BLaER1 (cell line): ENCODE results near the gene VSTM4.

Experiments used
- H3K27ac ChIP-seq: shearing (Covaris generic); formaldehyde crosslinking; 2 replicates; pipeline ENCODE4 v1.8.1; 2022
- H3K27me3 ChIP-seq: shearing (Covaris generic); formaldehyde crosslinking; 2 replicates; pipeline ENCODE4 v1.8.1; 2022
- H3K36me3 ChIP-seq: shearing (Covaris generic); formaldehyde crosslinking; 2 replicates; pipeline ENCODE4 v1.8.1; 2022
- H3K4me1 ChIP-seq: shearing (Covaris generic); formaldehyde crosslinking; 2 replicates; pipeline ENCODE4 v1.8.1; 2022
- H3K4me2 ChIP-seq: shearing (Covaris generic); formaldehyde crosslinking; 2 replicates; pipeline ENCODE4 v1.8.1; 2022
- H3K4me3 ChIP-seq: shearing (Covaris generic); formaldehyde crosslinking; 2 replicates; pipeline ENCODE4 v1.8.1; 2022
- H3K9ac ChIP-seq: shearing (Covaris generic); formaldehyde crosslinking; 2 replicates; pipeline ENCODE4 v1.8.1; 2022
- H3K9me3 ChIP-seq: shearing (Covaris generic); formaldehyde crosslinking; 2 replicates; pipeline ENCODE4 v1.8.1; 2022
- H4K20me1 ChIP-seq: shearing (Covaris generic); formaldehyde crosslinking; 2 replicates; pipeline ENCODE4 v1.8.1; 2022
- Cebpa-rat ChIP-seq: shearing (Covaris generic); IDR thresholded peaks from 2 replicates; pipeline ENCODE4 v1.8.1; 2022

Gene VSTM4

GRCh38 chr10:49115015-49115795, at the start of gene VSTM4:
TSS of gene VSTM4 (minus strand) at chr10:49115522. CDS start at chr10:49115485, 37 bp downstream.
- Histone ChIP-seq H3K4me1 (peaks cover 12% of the 10 kb centered on the region), H3K27me3 (peaks cover 38% of the 10 kb centered on the region), H3K9me3 (no peaks in the 10 kb centered on the region), H3K4me3 (no peak within 1 kb of the TSS), H3K36me3 (no peaks in the 10 kb centered on the region), H3K9ac (no peak within 1 kb of the TSS), H3K27ac (no peak within 1 kb of the TSS), H3K4me2 (peak within 1 kb of the TSS; percentile 42), H4K20me1 (no peaks in the 10 kb centered on the region)
- TF ChIP-seq Cebpa-rat: no peak

- Histone ChIP-seq H3K36me3 (no peaks in the 10 kb centered on the region), H3K27ac (no peak overlapping the region), H3K9me3 (no peaks in the 10 kb centered on the region), H3K27me3 (no peaks in the 10 kb centered on the region), H3K4me1 (no peaks in the 10 kb centered on the region), H3K4me3 (no peak overlapping the region), H3K9ac (no peak overlapping the region), H4K20me1 (no peaks in the 10 kb centered on the region), H3K4me2 (no peak overlapping the region)
- TF ChIP-seq Cebpa-rat: no peak
Measured at GRCh38 chr10:49164559-49165188, 49.4 kb upstream of the VSTM4 start.

GRCh38 chr10:49163741-49164140, 48.4 kb upstream of the VSTM4 start:
- Histone ChIP-seq H3K36me3 (no peaks in the 10 kb centered on the region), H3K4me3 (no peak overlapping the region), H3K27ac (no peak overlapping the region), H3K4me2 (no peak overlapping the region), H3K9me3 (no peaks in the 10 kb centered on the region), H3K27me3 (no peaks in the 10 kb centered on the region), H3K9ac (no peak overlapping the region), H4K20me1 (no peaks in the 10 kb centered on the region), H3K4me1 (no peaks in the 10 kb centered on the region)
- TF ChIP-seq Cebpa-rat: no peak

GRCh38 chr10:49162761-49163310, 47.5 kb upstream of the VSTM4 start:
- Histone ChIP-seq H4K20me1 (no peaks in the 10 kb centered on the region), H3K27me3 (no peaks in the 10 kb centered on the region), H3K9me3 (no peaks in the 10 kb centered on the region), H3K4me2 (no peak overlapping the region), H3K9ac (no peak overlapping the region), H3K27ac (no peak overlapping the region), H3K36me3 (no peaks in the 10 kb centered on the region), H3K4me1 (no peaks in the 10 kb centered on the region), H3K4me3 (no peak overlapping the region)
- TF ChIP-seq Cebpa-rat: no peak

- Histone ChIP-seq H3K9ac (no peak overlapping the region), H4K20me1 (no peaks in the 10 kb centered on the region), H3K9me3 (no peaks in the 10 kb centered on the region), H3K27me3 (no peaks in the 10 kb centered on the region), H3K4me1 (no peaks in the 10 kb centered on the region), H3K27ac (no peak overlapping the region), H3K4me3 (no peak overlapping the region), H3K4me2 (no peak overlapping the region), H3K36me3 (no peaks in the 10 kb centered on the region)
- no peak for TF ChIP-seq Cebpa-rat
Measured at GRCh38 chr10:49162063-49162462, 46.7 kb upstream of the VSTM4 start.

GRCh38 chr10:49161411-49161997, 46.2 kb upstream of the VSTM4 start:
- H3K4me1 ChIP-seq: no peaks in the 10 kb centered on the region
- H3K36me3 ChIP-seq: no peaks in the 10 kb centered on the region
- H3K27ac ChIP-seq: no peak overlapping the region
- H4K20me1 ChIP-seq: no peaks in the 10 kb centered on the region
- H3K27me3 ChIP-seq: no peaks in the 10 kb centered on the region
- H3K4me2 ChIP-seq: no peak overlapping the region
- TF ChIP-seq Cebpa-rat: no peak
- no peak overlapping the region for H3K4me3 ChIP-seq
- no peak overlapping the region for H3K9ac ChIP-seq
- no peaks in the 10 kb centered on the region for H3K9me3 ChIP-seq

GRCh38 chr10:49160814-49161213, 45.5 kb upstream of the VSTM4 start:
- H3K9ac ChIP-seq: no peak overlapping the region
- no peaks in the 10 kb centered on the region for H3K27me3 ChIP-seq
- no peak overlapping the region for H3K27ac ChIP-seq
- no peaks in the 10 kb centered on the region for H3K4me1 ChIP-seq
- H3K4me2 ChIP-seq: no peak overlapping the region
- H3K9me3 ChIP-seq: no peaks in the 10 kb centered on the region
- TF ChIP-seq Cebpa-rat: no peak
- H3K36me3 ChIP-seq: no peaks in the 10 kb centered on the region
- H4K20me1 ChIP-seq: no peaks in the 10 kb centered on the region
- H3K4me3 ChIP-seq: no peak overlapping the region

GRCh38 chr10:49160110-49160509, 44.8 kb upstream of the VSTM4 start:
- no peaks in the 10 kb centered on the region for H3K27me3 ChIP-seq
- TF ChIP-seq Cebpa-rat: no peak
- no peaks in the 10 kb centered on the region for H3K4me1 ChIP-seq
- H4K20me1 ChIP-seq: no peaks in the 10 kb centered on the region
- no peak overlapping the region for H3K4me3 ChIP-seq
- no peak overlapping the region for H3K27ac ChIP-seq
- no peaks in the 10 kb centered on the region for H3K9me3 ChIP-seq
- H3K4me2 ChIP-seq: no peak overlapping the region
- no peak overlapping the region for H3K9ac ChIP-seq
- no peaks in the 10 kb centered on the region for H3K36me3 ChIP-seq

- Histone ChIP-seq H3K9me3 (no peaks in the 10 kb centered on the region), H3K4me2 (no peak overlapping the region), H3K27ac (no peak overlapping the region), H4K20me1 (no peaks in the 10 kb centered on the region), H3K4me3 (no peak overlapping the region), H3K27me3 (no peaks in the 10 kb centered on the region), H3K9ac (no peak overlapping the region), H3K4me1 (no peaks in the 10 kb centered on the region), H3K36me3 (no peaks in the 10 kb centered on the region)
- TF ChIP-seq Cebpa-rat: no peak
Measured at GRCh38 chr10:49158915-49159314, 43.6 kb upstream of the VSTM4 start.

- Histone ChIP-seq H3K9ac (no peak overlapping the region), H3K36me3 (no peaks in the 10 kb centered on the region), H4K20me1 (no peaks in the 10 kb centered on the region), H3K4me3 (no peak overlapping the region), H3K4me2 (no peak overlapping the region), H3K9me3 (no peaks in the 10 kb centered on the region), H3K27me3 (no peaks in the 10 kb centered on the region), H3K27ac (no peak overlapping the region), H3K4me1 (no peaks in the 10 kb centered on the region)
- no peak for TF ChIP-seq Cebpa-rat
Measured at GRCh38 chr10:49158404-49158803, 43.1 kb upstream of the VSTM4 start.
